Endodermal cell (in vitro differentiated cells): ENCODE results near the gene BOK. TPM values are rescaled to one million over a fixed set of nuclear protein-coding genes. Genes with fewer than 3 reads are reported as not detected.

Experiments
- DNase-seq: peaks from one replicate; pipeline ENCODE4 v3.0.0-alpha.2; 2017
- H3K27ac ChIP-seq: 2 replicates; pipeline ENCODE4 v1.5.1; 2013; ENCODE audit warnings: mild to moderate bottlenecking, low read depth, low read length, moderate library complexity
- H3K27me3 ChIP-seq: 2 replicates; pipeline ENCODE4 v1.6.1; 2013; ENCODE audit warnings: mild to moderate bottlenecking, low read length, moderate library complexity; ENCODE audit not compliant: insufficient read depth, control insufficient read depth, poor library complexity, severe bottlenecking
- H3K36me3 ChIP-seq: 2 replicates; pipeline ENCODE4 v1.7.0; 2013; ENCODE audit warnings: mild to moderate bottlenecking, low read length, moderate library complexity; ENCODE audit not compliant: control insufficient read depth, insufficient read depth
- H3K4me1 ChIP-seq: one replicate; pipeline ENCODE4 v1.7.0; 2013; ENCODE audit warnings: low read length; ENCODE audit not compliant: control insufficient read depth, insufficient read depth
- H3K4me3 ChIP-seq: 2 replicates; pipeline ENCODE4 v1.5.1; 2013; ENCODE audit warnings: mild to moderate bottlenecking, low read length, moderate library complexity
- H3K9ac ChIP-seq: 2 replicates; pipeline ENCODE4 v1.6.1; 2013; ENCODE audit warnings: mild to moderate bottlenecking, low read length, moderate library complexity; ENCODE audit not compliant: poor library complexity, severe bottlenecking; ENCODE audit errors: extremely low read depth
- H3K9me3 ChIP-seq: 2 replicates; pipeline ENCODE4 v1.6.1; 2013; ENCODE audit warnings: mild to moderate bottlenecking, low read length, moderate library complexity; ENCODE audit not compliant: control insufficient read depth
- H3K27ac Mint-ChIP-seq: 2 replicates; pipeline ENCODE4 v1.8.0; 2020; ENCODE audit warnings: mixed read lengths
- H3K27me3 Mint-ChIP-seq: 2 replicates; pipeline ENCODE4 v1.8.0; 2021; ENCODE audit warnings: mild to moderate bottlenecking, mixed read lengths; ENCODE audit not compliant: insufficient read depth
- H3K36me3 Mint-ChIP-seq: 2 replicates; pipeline ENCODE4 v1.8.0; 2020; ENCODE audit warnings: low read depth, mixed read lengths
- H3K4me1 Mint-ChIP-seq: 2 replicates; pipeline ENCODE4 v1.8.0; 2020; ENCODE audit warnings: mixed read lengths
- H3K4me3 Mint-ChIP-seq: 2 replicates; pipeline ENCODE4 v1.8.0; 2020; ENCODE audit warnings: mild to moderate bottlenecking, moderate library complexity, mixed read lengths
- H3K9me3 Mint-ChIP-seq: 2 replicates; pipeline ENCODE4 v1.8.0; 2020; ENCODE audit warnings: mild to moderate bottlenecking, mixed read lengths
- WGBS, 2 experiments: methylation state at CpG; one replicate each; pipeline versions ENCODE4 v1.1.5 to v1.1.7; 2013; ENCODE audit warnings: missing lambda C conversion rate in 2 of 2, mixed read lengths in 1 of 2; ENCODE audit not compliant: insufficient coverage in 1 of 2, insufficient read length in 1 of 2; 5-methylcytosine and 5-hydroxymethylcytosine counted together
- total RNA-seq, 2 donors: library from RNA; stranded (reverse); fragmentation: NEBNext Ultra II Directional in 1 of 2; extraction: Animal tissue kit (Norgen Biotek cat#: 25700) in 1 of 2; gene quantifications; 2 replicates in 1 of 2; 3 replicates in 1 of 2; pipeline ENCODE4 v1.2.1, GENCODE V29; 2021
- TF ChIP-seq, protein P1 (sequence below): fragments of 200-600 bp; sonication (generic); conservative IDR thresholded peaks from 2 replicates; pipeline ENCODE4 v1.5.0; 2021; ENCODE audit warnings: antibody characterized with exemption, mild to moderate bottlenecking

Gene BOK
- total RNA-seq, 2 donors from 2014 or later: 23.4 to 24.5 TPM

DNA sequence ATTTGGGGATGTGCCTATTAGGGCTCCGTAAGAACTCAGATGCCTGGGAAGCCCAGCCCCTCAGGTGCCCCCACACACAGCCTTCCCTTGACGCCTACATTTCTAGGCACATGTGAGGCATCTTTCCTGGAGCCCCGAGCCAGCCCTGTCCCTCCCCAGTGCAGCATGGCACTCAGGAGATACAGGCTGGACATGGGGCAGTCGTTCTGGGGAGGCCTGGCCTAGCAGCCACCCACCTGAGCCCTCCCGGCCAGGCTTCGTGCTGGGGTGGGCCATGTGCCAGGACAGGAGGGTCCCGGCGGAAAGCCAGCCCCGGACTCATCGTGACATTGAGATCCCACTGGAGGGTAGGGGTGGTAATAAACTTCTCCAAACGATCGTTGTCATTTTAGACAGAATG, 15.2 kb downstream of the BOK start:
- Histone ChIP-seq H3K4me1 (no peaks in the 10 kb centered on the region), H3K36me3 (no peaks in the 10 kb centered on the region), H3K9ac (no peak overlapping the region), H3K27ac (no peak overlapping the region), H3K9me3 (peaks cover 6% of the 10 kb centered on the region), H3K27me3 (no peaks in the 10 kb centered on the region), H3K4me3 (no peak overlapping the region)
- H3K4me1 Mint-ChIP-seq: no peaks in the 10 kb centered on the region
- DNase-seq: peak; percentile 27
- TF ChIP-seq, protein P1, sequence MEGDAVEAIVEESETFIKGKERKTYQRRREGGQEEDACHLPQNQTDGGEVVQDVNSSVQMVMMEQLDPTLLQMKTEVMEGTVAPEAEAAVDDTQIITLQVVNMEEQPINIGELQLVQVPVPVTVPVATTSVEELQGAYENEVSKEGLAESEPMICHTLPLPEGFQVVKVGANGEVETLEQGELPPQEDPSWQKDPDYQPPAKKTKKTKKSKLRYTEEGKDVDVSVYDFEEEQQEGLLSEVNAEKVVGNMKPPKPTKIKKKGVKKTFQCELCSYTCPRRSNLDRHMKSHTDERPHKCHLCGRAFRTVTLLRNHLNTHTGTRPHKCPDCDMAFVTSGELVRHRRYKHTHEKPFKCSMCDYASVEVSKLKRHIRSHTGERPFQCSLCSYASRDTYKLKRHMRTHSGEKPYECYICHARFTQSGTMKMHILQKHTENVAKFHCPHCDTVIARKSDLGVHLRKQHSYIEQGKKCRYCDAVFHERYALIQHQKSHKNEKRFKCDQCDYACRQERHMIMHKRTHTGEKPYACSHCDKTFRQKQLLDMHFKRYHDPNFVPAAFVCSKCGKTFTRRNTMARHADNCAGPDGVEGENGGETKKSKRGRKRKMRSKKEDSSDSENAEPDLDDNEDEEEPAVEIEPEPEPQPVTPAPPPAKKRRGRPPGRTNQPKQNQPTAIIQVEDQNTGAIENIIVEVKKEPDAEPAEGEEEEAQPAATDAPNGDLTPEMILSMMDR: no peak
- no peak overlapping the region for H3K4me3 Mint-ChIP-seq
- H3K9me3 Mint-ChIP-seq: no peaks in the 10 kb centered on the region
- WGBS, 2 experiments: 93 to 98% methylated on average over 7 to 12 of the region's 12 CpGs
- H3K27me3 Mint-ChIP-seq: peaks cover 3% of the 10 kb centered on the region
- H3K36me3 Mint-ChIP-seq: peaks cover 26% of the 10 kb centered on the region
- no peak overlapping the region for H3K27ac Mint-ChIP-seq

DNA sequence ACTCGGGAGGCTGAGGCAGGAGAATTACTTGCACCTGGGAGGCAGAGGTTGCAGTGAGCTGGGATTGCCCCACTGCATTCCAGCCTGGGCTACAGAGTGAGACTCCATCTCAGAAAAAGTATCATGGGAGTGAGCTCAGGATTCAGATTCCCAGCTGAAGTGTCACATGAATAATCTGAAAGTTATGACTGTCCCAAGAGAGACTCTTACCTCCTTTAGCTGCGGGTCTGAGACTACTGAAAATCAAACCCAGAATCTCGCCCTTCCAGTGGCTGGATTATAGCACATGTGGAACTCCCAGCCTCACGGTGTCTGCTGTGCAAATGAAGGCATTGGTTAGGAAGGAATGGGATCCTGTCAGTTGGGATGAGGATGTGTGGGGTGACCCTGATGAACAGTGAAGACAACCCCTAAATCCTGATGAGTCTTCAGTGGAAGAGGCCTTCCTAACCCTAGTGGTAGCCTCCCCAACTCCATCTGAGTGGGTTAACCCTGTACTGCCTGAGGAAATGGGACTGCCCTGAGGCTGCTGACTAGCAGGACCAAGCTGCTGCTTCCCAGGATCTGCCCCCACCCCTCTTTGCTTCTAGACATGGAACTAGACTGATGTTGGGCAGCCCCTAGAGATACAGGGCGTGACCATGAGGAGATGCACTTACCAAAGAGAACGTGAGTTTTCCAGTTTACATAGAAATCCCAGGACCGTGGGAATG, 16.5 kb downstream of the BOK start:
- 89 to 92% methylated on average over 7 of the region's 7 CpGs for WGBS, 2 experiments
- no peaks in the 10 kb centered on the region for H3K4me1 Mint-ChIP-seq
- Histone ChIP-seq H3K36me3 (peaks cover 1% of the 10 kb centered on the region), H3K9me3 (peaks cover 8% of the 10 kb centered on the region), H3K4me1 (no peaks in the 10 kb centered on the region), H3K4me3 (no peak overlapping the region), H3K9ac (no peak overlapping the region), H3K27ac (no peak overlapping the region), H3K27me3 (no peaks in the 10 kb centered on the region)
- H3K36me3 Mint-ChIP-seq: peaks cover 28% of the 10 kb centered on the region
- peak; percentile 25 for DNase-seq
- peaks cover 4% of the 10 kb centered on the region for H3K9me3 Mint-ChIP-seq
- H3K27me3 Mint-ChIP-seq: peaks cover 2% of the 10 kb centered on the region
- no peak overlapping the region for H3K4me3 Mint-ChIP-seq
- TF ChIP-seq, protein P1: no peak
- no peak overlapping the region for H3K27ac Mint-ChIP-seq

DNA sequence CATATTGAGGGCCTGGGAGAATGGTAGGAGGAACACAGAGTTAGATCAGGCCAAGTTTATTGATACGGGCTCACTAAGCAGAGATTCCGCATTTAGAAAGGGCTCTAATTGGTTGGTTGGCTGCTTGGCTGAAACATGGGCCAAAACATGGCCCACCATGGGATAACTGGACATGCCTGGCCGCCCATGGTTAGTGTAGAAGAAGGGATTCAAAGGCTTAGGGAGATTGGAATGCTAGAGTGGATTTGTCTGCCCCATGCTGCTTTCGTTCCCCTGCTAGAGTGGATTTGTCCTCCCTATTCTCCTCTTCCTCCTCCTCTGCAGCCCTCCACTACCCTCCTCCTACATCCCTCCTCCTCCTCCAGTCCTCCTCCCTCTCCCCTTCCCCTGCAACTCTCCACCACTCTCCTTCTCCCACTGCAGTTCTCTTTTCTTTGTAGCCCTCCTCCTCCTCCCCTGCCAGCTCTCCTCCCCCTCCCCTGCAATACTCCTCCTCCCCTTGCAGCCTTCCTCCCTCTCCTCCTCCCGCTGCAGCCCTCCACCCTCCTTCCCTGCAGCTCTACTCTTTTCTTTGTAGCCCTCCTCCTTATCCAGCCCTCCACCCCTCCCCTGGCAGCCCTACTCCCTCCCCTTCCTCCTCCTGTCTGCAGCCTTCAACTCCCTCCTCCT, 17.2 kb downstream of the BOK start:
- Mint-ChIP-seq H3K4me1 (no peaks in the 10 kb centered on the region), H3K9me3 (peaks cover 4% of the 10 kb centered on the region), H3K27ac (no peak overlapping the region), H3K4me3 (no peak overlapping the region), H3K36me3 (peaks cover 33% of the 10 kb centered on the region), H3K27me3 (peaks cover 1% of the 10 kb centered on the region)
- 80 to 82% methylated on average over 4 to 5 of the region's 5 CpGs for WGBS, 2 experiments
- Histone ChIP-seq H3K9me3 (peaks cover 13% of the 10 kb centered on the region), H3K9ac (no peak overlapping the region), H3K27me3 (no peaks in the 10 kb centered on the region), H3K27ac (no peak overlapping the region), H3K36me3 (peaks cover 7% of the 10 kb centered on the region), H3K4me1 (no peaks in the 10 kb centered on the region), H3K4me3 (no peak overlapping the region)
- TF ChIP-seq, protein P1: no peak
- no peak for DNase-seq
